DND-41 (cell line): ENCODE measurements around the gene ZFAND2B.

Source experiments
- EZH2 ChIP-seq: IDR thresholded peaks from 3 replicates; pipeline ENCODE4 v1.6.1; 2012; ENCODE audit warnings: borderline replicate concordance, low read depth, mild to moderate bottlenecking, moderate library complexity, low read length, inconsistent platforms; ENCODE audit not compliant: severe bottlenecking
- TF ChIP-seq, protein P1 (sequence below): IDR thresholded peaks from 2 replicates; pipeline ENCODE4 v1.5.1; 2012; ENCODE audit warnings: borderline replicate concordance, low read length, moderate library complexity, mild to moderate bottlenecking; ENCODE audit not compliant: poor library complexity, severe bottlenecking; ENCODE audit errors: extremely low read depth

DNA sequence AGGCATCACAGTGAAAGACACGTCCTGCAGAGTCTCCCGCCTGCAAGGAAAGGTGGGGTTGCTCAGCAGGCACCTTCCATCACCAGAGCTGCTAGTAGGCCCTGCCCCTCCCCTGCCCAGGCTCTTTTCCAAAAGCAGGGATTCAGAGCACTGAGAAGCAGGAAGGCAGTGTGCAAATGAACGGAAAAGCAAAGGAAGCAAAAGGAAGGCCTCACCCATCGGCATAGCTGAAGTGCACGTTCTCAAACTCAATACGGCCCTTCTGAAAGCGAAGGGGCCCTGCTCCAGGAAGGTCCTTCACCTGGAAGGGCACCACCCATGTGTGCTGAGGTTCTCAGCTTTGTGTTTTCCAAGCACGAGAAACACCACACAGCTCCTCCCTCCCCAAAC lies 6.4 kb downstream of the ZFAND2B start:
- TF ChIP-seq EZH2: no peak
- TF ChIP-seq, protein P1, sequence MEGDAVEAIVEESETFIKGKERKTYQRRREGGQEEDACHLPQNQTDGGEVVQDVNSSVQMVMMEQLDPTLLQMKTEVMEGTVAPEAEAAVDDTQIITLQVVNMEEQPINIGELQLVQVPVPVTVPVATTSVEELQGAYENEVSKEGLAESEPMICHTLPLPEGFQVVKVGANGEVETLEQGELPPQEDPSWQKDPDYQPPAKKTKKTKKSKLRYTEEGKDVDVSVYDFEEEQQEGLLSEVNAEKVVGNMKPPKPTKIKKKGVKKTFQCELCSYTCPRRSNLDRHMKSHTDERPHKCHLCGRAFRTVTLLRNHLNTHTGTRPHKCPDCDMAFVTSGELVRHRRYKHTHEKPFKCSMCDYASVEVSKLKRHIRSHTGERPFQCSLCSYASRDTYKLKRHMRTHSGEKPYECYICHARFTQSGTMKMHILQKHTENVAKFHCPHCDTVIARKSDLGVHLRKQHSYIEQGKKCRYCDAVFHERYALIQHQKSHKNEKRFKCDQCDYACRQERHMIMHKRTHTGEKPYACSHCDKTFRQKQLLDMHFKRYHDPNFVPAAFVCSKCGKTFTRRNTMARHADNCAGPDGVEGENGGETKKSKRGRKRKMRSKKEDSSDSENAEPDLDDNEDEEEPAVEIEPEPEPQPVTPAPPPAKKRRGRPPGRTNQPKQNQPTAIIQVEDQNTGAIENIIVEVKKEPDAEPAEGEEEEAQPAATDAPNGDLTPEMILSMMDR: no peak
